GM19238 (cell line): ENCODE data around the gene SEZ6L.

ENCODE experiments used
- DNase-seq: peaks from one replicate; pipeline ENCODE4 v3.0.0; 2011; ENCODE audit warnings: low spot score; ENCODE audit not compliant: insufficient read length

Gene SEZ6L

GRCh38 chr22:26174280-26174679 is 5.0 kb downstream of the SEZ6L start:
- no peak for DNase-seq

- no peak for DNase-seq
These were observed 13.5 kb downstream of the SEZ6L start for GRCh38 chr22:26182723-26183122.

GRCh38 chr22:26185190-26185589 is 15.9 kb downstream of the SEZ6L start:
- DNase-seq: no peak

- no peak for DNase-seq
These were observed 19.1 kb downstream of the SEZ6L start for GRCh38 chr22:26188341-26188740.

- no peak for DNase-seq
These were observed 25.1 kb downstream of the SEZ6L start for GRCh38 chr22:26194313-26194712.

GRCh38 chr22:26194877-26195276 is 25.6 kb downstream of the SEZ6L start:
- DNase-seq: no peak

GRCh38 chr22:26196657-26197056 is 27.4 kb downstream of the SEZ6L start:
- no peak for DNase-seq

DNA sequence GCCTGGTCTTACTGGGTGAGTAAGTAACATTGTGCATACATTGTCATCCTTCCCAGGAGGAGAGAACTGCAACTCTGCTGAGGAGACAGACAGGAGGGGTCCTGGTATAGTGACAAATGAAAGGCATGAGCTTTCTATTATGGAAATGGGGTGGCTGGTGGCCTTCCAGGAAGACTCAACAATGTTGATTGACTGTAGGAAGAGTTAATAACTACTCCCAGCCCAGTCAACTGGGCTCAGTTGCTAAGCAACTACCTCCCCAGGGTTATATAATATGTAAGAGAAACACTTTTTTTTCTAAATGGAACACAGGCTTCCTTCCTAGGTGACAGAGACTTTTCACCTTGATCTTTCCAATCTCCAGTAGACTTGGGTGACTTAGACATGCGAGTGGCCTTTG is 28.2 kb downstream of the SEZ6L start:
- DNase-seq: no peak

- no peak for DNase-seq
These were observed 30.4 kb downstream of the SEZ6L start for GRCh38 chr22:26199665-26200064.

GRCh38 chr22:26202280-26202924 is 33.1 kb downstream of the SEZ6L start:
- DNase-seq: no peak

DNA sequence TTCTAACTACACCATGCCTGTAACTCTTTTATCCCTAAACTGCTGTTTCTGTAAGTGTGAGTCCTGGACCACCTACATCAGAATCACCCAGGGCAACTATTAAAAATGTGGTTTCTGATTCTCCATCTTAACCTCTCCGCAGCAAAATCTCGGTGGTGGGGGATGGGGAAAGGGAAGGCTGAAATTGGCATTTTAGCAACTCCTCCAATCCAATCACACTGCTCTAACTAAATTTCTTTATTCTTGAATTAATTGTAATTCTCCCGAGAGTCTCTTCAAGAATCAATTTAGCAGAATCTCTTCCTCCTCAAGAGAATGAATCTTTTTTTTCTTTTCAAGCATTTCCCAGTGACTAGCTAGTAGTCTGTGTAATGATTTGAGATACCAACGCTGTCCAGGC is 36.2 kb downstream of the SEZ6L start:
- DNase-seq: no peak

DNA sequence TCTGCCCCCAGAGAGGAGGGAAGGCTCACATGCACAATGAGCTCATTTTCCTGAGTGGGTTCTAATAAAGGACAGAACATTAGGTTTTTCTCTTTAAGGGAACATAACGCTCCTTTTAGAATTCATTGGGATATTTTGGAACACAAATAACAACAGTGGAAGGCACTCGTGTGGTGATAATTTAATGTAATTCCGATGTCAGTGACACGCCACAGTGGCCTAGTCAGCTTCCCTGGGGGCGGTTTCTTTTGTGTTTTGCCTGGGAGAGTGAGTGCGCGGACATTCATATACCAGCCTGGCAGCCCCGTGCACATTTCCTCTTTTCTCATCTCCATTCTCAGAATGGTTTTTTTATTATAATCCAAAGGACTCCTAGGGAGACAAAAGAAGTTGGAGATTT is 41.1 kb downstream of the SEZ6L start:
- DNase-seq: no peak

- no peak for DNase-seq
These were observed 44.6 kb downstream of the SEZ6L start for GRCh38 chr22:26213826-26214225.

- DNase-seq: no peak
These were observed 45.2 kb downstream of the SEZ6L start for GRCh38 chr22:26214466-26214865.

DNA sequence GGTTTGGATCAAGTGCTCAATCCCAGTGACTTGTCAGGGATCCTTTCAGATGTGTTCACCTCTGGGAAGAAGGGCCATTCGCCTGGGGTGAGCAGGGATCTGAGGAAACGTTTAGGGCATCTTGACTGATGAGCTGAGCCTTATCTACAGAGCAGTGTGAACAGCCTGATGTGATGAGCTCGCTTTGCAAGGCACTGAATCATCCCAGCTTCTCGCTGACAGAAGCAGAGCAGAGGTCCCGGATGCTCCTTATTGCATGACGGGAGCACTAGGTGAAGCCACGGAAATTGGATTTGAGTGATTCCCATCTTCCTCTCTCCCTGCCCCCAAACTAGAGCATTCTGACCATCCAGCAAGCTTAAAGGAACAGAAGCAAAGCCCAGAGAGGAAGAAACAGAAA is 46.5 kb downstream of the SEZ6L start:
- DNase-seq: no peak

DNA sequence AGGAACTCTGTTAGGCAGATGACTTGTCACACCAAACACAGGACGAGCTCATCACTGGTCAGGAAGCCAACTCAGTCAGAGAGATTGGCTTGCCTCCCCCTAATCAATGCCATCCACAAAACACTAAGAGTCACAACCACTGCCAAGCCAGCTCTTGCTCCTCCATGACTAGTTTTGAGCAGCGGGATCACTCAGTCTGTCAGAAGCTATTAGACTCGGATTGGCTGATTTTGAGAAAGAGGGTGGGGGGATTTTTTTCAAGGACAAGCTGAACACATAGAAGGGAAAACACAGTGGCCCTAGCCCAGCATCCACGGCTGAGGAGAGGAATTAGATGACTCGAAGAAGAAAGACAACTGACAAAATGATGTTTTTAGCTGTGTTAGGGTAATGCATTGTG is 55.9 kb downstream of the SEZ6L start:
- no peak for DNase-seq

DNA sequence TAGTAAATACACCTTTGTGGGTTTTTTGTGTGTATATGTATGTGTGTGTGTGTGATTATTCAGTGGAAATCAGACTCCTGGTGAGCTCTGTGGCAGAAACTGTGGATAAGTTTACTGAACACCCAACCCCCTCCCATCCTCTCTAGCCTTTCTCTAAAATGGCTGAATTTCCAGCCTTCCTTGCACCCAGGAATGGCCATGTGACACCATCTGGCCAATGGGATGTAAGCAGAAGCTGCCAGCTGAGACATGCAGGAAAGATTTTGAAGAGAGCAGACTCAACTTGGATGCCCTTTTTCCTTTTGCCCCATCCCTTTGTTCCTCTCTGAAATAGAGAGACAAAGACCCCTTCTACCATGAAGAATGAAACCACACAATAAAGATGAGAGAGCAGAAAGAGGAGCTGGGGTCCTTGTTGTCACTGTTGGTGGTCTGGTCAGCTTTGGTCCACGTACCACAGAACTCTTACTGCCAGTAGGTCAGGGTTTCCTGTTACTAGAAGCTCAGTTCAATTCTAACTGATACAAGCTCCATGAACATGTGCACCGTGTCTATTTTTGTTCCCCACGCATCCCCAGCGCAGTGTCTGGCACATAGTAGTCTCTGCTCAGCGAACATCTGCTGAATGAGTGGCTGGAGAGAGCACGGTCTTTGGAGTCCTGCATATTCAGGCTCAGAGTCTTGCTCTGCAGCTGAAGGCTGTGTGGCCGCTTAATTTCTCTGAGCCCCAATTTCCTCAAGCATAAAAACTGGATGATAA is 57.5 kb downstream of the SEZ6L start:
- DNase-seq: no peak

DNA sequence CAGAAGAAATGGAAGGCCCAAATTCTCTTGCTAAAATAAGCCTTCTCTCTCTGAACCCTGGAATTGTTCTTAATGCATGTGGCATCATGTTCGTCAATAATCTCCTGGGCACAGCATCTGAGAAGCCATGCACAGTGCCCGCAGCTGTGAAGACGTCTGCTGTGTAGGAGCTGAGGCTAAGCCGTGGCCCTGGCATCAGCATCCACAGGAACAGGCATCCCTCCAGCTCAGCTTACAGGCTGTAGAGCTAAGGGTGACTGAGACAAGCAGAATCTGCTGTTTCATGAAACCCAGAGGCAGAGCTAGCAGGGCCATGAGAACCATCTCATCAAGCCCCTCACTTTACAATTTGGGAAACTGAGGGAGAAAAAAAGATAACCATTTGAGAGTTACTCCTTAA is 60.6 kb downstream of the SEZ6L start:
- DNase-seq: no peak

GRCh38 chr22:26234296-26234695 is 65.0 kb downstream of the SEZ6L start:
- DNase-seq: no peak

- DNase-seq: no peak
These were observed 66.7 kb downstream of the SEZ6L start for GRCh38 chr22:26235792-26236487.

GRCh38 chr22:26236991-26237390 is 67.7 kb downstream of the SEZ6L start:
- no peak for DNase-seq

- no peak for DNase-seq
These were observed 69.3 kb downstream of the SEZ6L start for GRCh38 chr22:26238596-26238995.

DNA sequence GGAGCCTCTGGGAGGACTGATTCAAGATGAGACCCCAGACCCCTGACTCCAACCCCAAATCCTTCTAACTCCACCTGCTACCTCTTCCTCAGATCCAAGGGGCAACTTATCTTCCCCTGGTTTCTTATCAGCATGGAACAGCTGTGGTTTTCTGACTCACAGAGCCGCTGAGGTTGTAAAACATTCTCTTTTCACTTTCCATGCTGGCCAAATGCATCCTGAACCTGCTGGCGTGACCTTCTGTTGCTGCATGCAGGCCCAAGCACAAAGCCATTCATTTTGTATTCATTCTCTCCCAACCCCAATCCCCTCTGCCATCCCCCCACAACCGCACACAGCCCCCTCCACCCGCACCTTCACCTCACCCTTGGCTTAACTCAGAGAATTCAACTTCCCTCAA is 70.3 kb downstream of the SEZ6L start:
- no peak for DNase-seq
